Gastroesophageal sphincter (tissue), 4 donors: ENCODE results near the gene CEP41. TPM values are rescaled to one million over a fixed set of nuclear protein-coding genes. Genes with fewer than 3 reads are reported as not detected.

ENCODE experiments used
- ATAC-seq: fragments of 150-250 bp; one replicate; pipeline ENCODE4 v1.9.1; 2016; ENCODE audit warnings: mild to moderate bottlenecking, moderate library complexity
- H3K27ac ChIP-seq, 4 donors: fragments of 200-600 bp; sonication (generic) in 3 of 4; 1 replicate in 3 of 4; 2 replicates in 1 of 4; pipeline ENCODE4 v1.5.1; 2016 to 2019
- H3K27me3 ChIP-seq: fragments of 200-600 bp; sonication (generic); one replicate; pipeline ENCODE4 v1.5.1; 2019
- H3K36me3 ChIP-seq, 2 donors: fragments of 200-600 bp; sonication (generic); one replicate each; pipeline ENCODE4 v1.5.1; 2019; ENCODE audit warnings: control low read depth in 1 of 2
- H3K4me1 ChIP-seq, 3 donors: fragments of 200-600 bp; sonication (generic); 1 replicate in 2 of 3; 2 replicates in 1 of 3; pipeline ENCODE4 v1.5.1; 2016 to 2019; ENCODE audit warnings: control low read depth in 2 of 3
- H3K4me3 ChIP-seq, 2 donors: fragments of 200-600 bp; sonication (generic); one replicate each; pipeline ENCODE4 v1.5.1; 2019; ENCODE audit warnings: mild to moderate bottlenecking in 1 of 2, moderate library complexity in 1 of 2
- H3K9me3 ChIP-seq, 3 donors: fragments of 200-600 bp; sonication (generic); one replicate each; pipeline ENCODE4 v1.5.1; 2017 to 2019; ENCODE audit warnings: control low read depth in 2 of 3
- CTCF ChIP-seq, 4 experiments: fragments of 200-600 bp in 2 of 4; fragments of 450-650 bp in 2 of 4; sonication (generic) in 1 of 4; IDR thresholded peaks; one replicate each; pipeline ENCODE4 v1.5.1; 2017 to 2019; ENCODE audit warnings: antibody characterized with exemption in 4 of 4, mild to moderate bottlenecking in 2 of 4, moderate library complexity in 2 of 4
- EP300 ChIP-seq: sonication (generic); formaldehyde crosslinking; IDR thresholded peaks from one replicate; pipeline ENCODE4 v1.6.1; 2017; ENCODE audit warnings: antibody characterized with exemption, mild to moderate bottlenecking
- POLR2A ChIP-seq, 2 donors: fragments of 450-650 bp; IDR thresholded peaks; one replicate each; pipeline ENCODE4 v1.6.1; 2017; ENCODE audit warnings: antibody characterized with exemption in 2 of 2, mild to moderate bottlenecking in 2 of 2, moderate library complexity in 1 of 2
- POLR2AphosphoS5 ChIP-seq: sonication (generic); formaldehyde crosslinking; IDR thresholded peaks from one replicate; pipeline ENCODE4 v1.6.1; 2017; ENCODE audit warnings: antibody characterized with exemption
- WGBS, 2 donors: methylation state at CpG; one replicate each; pipeline ENCODE4 v1.1.5; 2018; ENCODE audit warnings: low coverage in 1 of 2; 5-methylcytosine and 5-hydroxymethylcytosine counted together
- total RNA-seq, 4 donors: library from RNA; depleted of rRNA; stranded (reverse); fragments of >200 nt; gene quantifications; one replicate each; pipeline ENCODE4 v1.1.0, GENCODE V29; 2016

CEP41 gene
- total RNA-seq, 4 donors from 2014 or later, result 3.6 to 6.2 (median 3.9) TPM

GRCh38 chr7:130481898-130482297 lies 41.1 kb upstream of the CEP41 start:
- Histone ChIP-seq H3K36me3 (no peaks in the 10 kb centered on the region), H3K9me3 (peaks cover 0 to 21% (median 0%) of the 10 kb centered on the region in 3 donors), H3K27me3 (peaks cover 48% of the 10 kb centered on the region), H3K4me1 (peaks cover 0 to 13% (median 0%) of the 10 kb centered on the region in 3 donors), H3K4me3 (no peak overlapping the region), H3K27ac (no peak overlapping the region)
- no peak for TF ChIP-seq CTCF (IDR thresholded peaks at IDR 0.05)
- TF ChIP-seq EP300, result no peak
- no peak for TF ChIP-seq POLR2A (IDR thresholded peaks at IDR 0.05)
- TF ChIP-seq POLR2AphosphoS5, result no peak
- ATAC-seq, result no peak
- WGBS, 2 donors, result 40 to 45% methylated on average over 1 of the region's 1 CpG

- Histone ChIP-seq H3K4me1 (no peaks in the 10 kb centered on the region), H3K9me3 (peaks cover 0 to 21% (median 0%) of the 10 kb centered on the region in 3 donors), H3K27me3 (peaks cover 27% of the 10 kb centered on the region), H3K27ac (no peak overlapping the region), H3K4me3 (no peak overlapping the region), H3K36me3 (no peaks in the 10 kb centered on the region)
- no peak for ATAC-seq
- no peak for TF ChIP-seq POLR2AphosphoS5
- TF ChIP-seq CTCF (IDR thresholded peaks at IDR 0.05), result no peak
- no peak for TF ChIP-seq POLR2A (IDR thresholded peaks at IDR 0.05)
- no peak for TF ChIP-seq EP300
- 88 to 100% methylated on average over 1 of the region's 1 CpG for WGBS, 2 donors
Observed at GRCh38 chr7:130479716-130480400, 39.0 kb upstream of the CEP41 start.

- 65 to 70% methylated on average over 3 of the region's 3 CpGs for WGBS, 2 donors
- Histone ChIP-seq H3K27me3 (peaks cover 21% of the 10 kb centered on the region), H3K4me1 (no peaks in the 10 kb centered on the region), H3K27ac (no peak overlapping the region), H3K36me3 (no peaks in the 10 kb centered on the region), H3K9me3 (peaks cover 0 to 21% (median 0%) of the 10 kb centered on the region in 3 donors), H3K4me3 (no peak overlapping the region)
- TF ChIP-seq POLR2AphosphoS5, result no peak
- TF ChIP-seq CTCF (IDR thresholded peaks at IDR 0.05), result no peak
- TF ChIP-seq POLR2A (IDR thresholded peaks at IDR 0.05), result no peak
- TF ChIP-seq EP300, result no peak
- ATAC-seq, result no peak
Observed at GRCh38 chr7:130478991-130479390, 38.2 kb upstream of the CEP41 start.

GRCh38 chr7:130476297-130477150 lies 35.7 kb upstream of the CEP41 start:
- H3K27me3 ChIP-seq, result peaks cover 3% of the 10 kb centered on the region
- H3K36me3 ChIP-seq, result no peaks in the 10 kb centered on the region
- ATAC-seq, result no peak
- H3K9me3 ChIP-seq, result peaks cover 0 to 21% (median 0%) of the 10 kb centered on the region in 3 donors
- WGBS, 2 donors, result 64 to 84% methylated on average over 7 to 9 of the region's 9 CpGs
- no peaks in the 10 kb centered on the region for H3K4me1 ChIP-seq
- H3K4me3 ChIP-seq, result no peak overlapping the region
- no peak for TF ChIP-seq POLR2A (IDR thresholded peaks at IDR 0.05)
- TF ChIP-seq EP300, result no peak
- TF ChIP-seq POLR2AphosphoS5, result no peak
- no peak for TF ChIP-seq CTCF (IDR thresholded peaks at IDR 0.05)
- H3K27ac ChIP-seq, result no peak overlapping the region
